ENCODE results near the gene PIWIL1.

DNA sequence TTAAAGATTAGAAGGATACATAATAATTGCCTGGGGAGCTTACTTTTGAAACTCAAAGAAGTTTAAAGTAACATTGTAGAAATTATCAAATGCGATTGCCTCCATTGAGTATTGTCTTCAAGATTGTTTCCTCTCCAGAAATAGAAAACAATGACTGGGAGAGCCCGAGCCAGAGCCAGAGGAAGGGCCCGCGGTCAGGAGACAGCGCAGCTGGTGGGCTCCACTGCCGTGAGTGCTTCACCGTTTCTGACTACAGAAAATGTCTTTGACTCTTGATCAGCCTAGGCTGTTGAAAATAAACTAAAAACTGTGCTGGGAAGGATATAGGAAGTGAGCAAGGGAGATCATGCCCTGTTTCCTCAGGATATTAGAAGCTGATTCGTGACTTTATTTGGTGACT, 4.8 kb downstream of the PIWIL1 start:
- TF ChIP-seq, protein P1, sequence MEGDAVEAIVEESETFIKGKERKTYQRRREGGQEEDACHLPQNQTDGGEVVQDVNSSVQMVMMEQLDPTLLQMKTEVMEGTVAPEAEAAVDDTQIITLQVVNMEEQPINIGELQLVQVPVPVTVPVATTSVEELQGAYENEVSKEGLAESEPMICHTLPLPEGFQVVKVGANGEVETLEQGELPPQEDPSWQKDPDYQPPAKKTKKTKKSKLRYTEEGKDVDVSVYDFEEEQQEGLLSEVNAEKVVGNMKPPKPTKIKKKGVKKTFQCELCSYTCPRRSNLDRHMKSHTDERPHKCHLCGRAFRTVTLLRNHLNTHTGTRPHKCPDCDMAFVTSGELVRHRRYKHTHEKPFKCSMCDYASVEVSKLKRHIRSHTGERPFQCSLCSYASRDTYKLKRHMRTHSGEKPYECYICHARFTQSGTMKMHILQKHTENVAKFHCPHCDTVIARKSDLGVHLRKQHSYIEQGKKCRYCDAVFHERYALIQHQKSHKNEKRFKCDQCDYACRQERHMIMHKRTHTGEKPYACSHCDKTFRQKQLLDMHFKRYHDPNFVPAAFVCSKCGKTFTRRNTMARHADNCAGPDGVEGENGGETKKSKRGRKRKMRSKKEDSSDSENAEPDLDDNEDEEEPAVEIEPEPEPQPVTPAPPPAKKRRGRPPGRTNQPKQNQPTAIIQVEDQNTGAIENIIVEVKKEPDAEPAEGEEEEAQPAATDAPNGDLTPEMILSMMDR (IDR thresholded peaks at IDR 0.05): no peak
- no peak for TF ChIP-seq POLR2A (IDR thresholded peaks at IDR 0.05)

All from gastroesophageal sphincter (tissue), 3 donors.